H9 (cell line): ENCODE results near the gene KIR3DL1. TPM values are rescaled to one million over a fixed set of nuclear protein-coding genes. Genes with fewer than 3 reads are reported as not detected.
"Not testable (repeated sequence)": the region's sequence is repeated elsewhere in the genome, so short reads cannot be mapped to it uniquely, and the experiment has no call there.

ENCODE experiments used
- DNase-seq: peaks from one replicate; pipeline ENCODE4 v3.0.0-alpha.2; 2017
- H2AFZ ChIP-seq: one replicate; pipeline ENCODE4 v1.6.1; 2013; ENCODE audit warnings: mild to moderate bottlenecking, low read length, control low read depth, moderate library complexity
- H2AK5ac ChIP-seq: 2 replicates; pipeline ENCODE4 v1.6.1; 2013; ENCODE audit warnings: low read length, control low read depth, mixed read lengths; ENCODE audit not compliant: insufficient read length
- H2BK120ac ChIP-seq: one replicate; pipeline ENCODE4 v1.6.1; 2013; ENCODE audit warnings: low read depth, mild to moderate bottlenecking, low read length, control low read depth, inconsistent platforms; ENCODE audit not compliant: poor library complexity, severe bottlenecking
- H2BK12ac ChIP-seq: 2 replicates; pipeline ENCODE4 v1.6.1; 2013; ENCODE audit warnings: low read length, control low read depth, mixed read lengths, low read depth; ENCODE audit not compliant: insufficient read length
- H2BK15ac ChIP-seq: 2 replicates; pipeline ENCODE4 v1.6.1; 2013; ENCODE audit warnings: low read depth, low read length, control low read depth
- H2BK20ac ChIP-seq: one replicate; pipeline ENCODE4 v1.6.1; 2013; ENCODE audit warnings: low read depth, mild to moderate bottlenecking, low read length, control low read depth, inconsistent platforms; ENCODE audit not compliant: poor library complexity, severe bottlenecking
- H2BK5ac ChIP-seq: 2 replicates; pipeline ENCODE4 v1.6.1; 2013; ENCODE audit warnings: low read length, control low read depth, mixed read lengths; ENCODE audit not compliant: insufficient read length
- H3K14ac ChIP-seq: 2 replicates; pipeline ENCODE4 v1.6.1; 2013; ENCODE audit warnings: low read length, control low read depth; ENCODE audit not compliant: insufficient read depth
- H3K18ac ChIP-seq: 2 replicates; pipeline ENCODE4 v1.6.1; 2013; ENCODE audit warnings: low read depth, mild to moderate bottlenecking, mixed read lengths, low read length, control low read depth; ENCODE audit not compliant: insufficient read length
- H3K23ac ChIP-seq: 2 replicates; pipeline ENCODE4 v1.6.1; 2013; ENCODE audit warnings: low read length, control low read depth, mixed read lengths, low read depth; ENCODE audit not compliant: insufficient read length
- H3K23me2 ChIP-seq: 2 replicates; pipeline ENCODE4 v1.6.1; 2013; ENCODE audit warnings: low read depth, mild to moderate bottlenecking, mixed read lengths, low read length, control low read depth; ENCODE audit not compliant: insufficient read length, poor library complexity, severe bottlenecking
- H3K27ac ChIP-seq: 2 replicates; pipeline ENCODE4 v1.5.1; 2013; ENCODE audit warnings: low read length, control low read depth, mixed read lengths, low read depth; ENCODE audit not compliant: insufficient read length
- H3K27me3 ChIP-seq: 2 replicates; pipeline ENCODE4 v1.6.1; 2013; ENCODE audit warnings: low read length, control low read depth, inconsistent platforms; ENCODE audit not compliant: insufficient read depth
- H3K4ac ChIP-seq: 2 replicates; pipeline ENCODE4 v1.6.1; 2013; ENCODE audit warnings: low read depth, mild to moderate bottlenecking, control low read depth, inconsistent platforms, low read length, moderate library complexity
- H3K4me1 ChIP-seq: 2 replicates; pipeline ENCODE4 v1.6.1; 2013; ENCODE audit warnings: low read length, control low read depth, inconsistent platforms; ENCODE audit not compliant: insufficient read depth
- H3K4me2 ChIP-seq: 2 replicates; pipeline ENCODE4 v1.6.1; 2013; ENCODE audit warnings: low read length, control low read depth, mixed read lengths; ENCODE audit not compliant: insufficient read length, insufficient read depth
- H3K56ac ChIP-seq: 2 replicates; pipeline ENCODE4 v1.6.1; 2013; ENCODE audit warnings: low read depth, mild to moderate bottlenecking, mixed read lengths, low read length, control low read depth; ENCODE audit not compliant: insufficient read length
- H3K79me1 ChIP-seq: 2 replicates; pipeline ENCODE4 v1.6.1; 2013; ENCODE audit warnings: low read depth, mild to moderate bottlenecking, moderate library complexity, low read length, control low read depth, inconsistent platforms; ENCODE audit not compliant: insufficient read depth, poor library complexity, severe bottlenecking
- H3K79me2 ChIP-seq: 2 replicates; pipeline ENCODE4 v1.6.1; 2013; ENCODE audit warnings: low read length, control low read depth, inconsistent platforms; ENCODE audit not compliant: insufficient read depth
- H3K9ac ChIP-seq: 2 replicates; pipeline ENCODE4 v1.6.1; 2013; ENCODE audit warnings: low read length, control low read depth, mixed read lengths; ENCODE audit not compliant: insufficient read length; ENCODE audit errors: extremely low read depth
- H3K9me3 ChIP-seq: one replicate; pipeline ENCODE4 v1.6.1; 2013; ENCODE audit warnings: low read depth, low read length, inconsistent platforms; ENCODE audit not compliant: control insufficient read depth
- H3T11ph ChIP-seq: one replicate; pipeline ENCODE4 v1.6.1; 2013; ENCODE audit warnings: mild to moderate bottlenecking, low read length, control low read depth, inconsistent platforms
- H4K20me1 ChIP-seq: one replicate; pipeline ENCODE4 v1.6.1; 2013; ENCODE audit not compliant: control insufficient read depth, insufficient read length, insufficient read depth
- H4K5ac ChIP-seq: 2 replicates; pipeline ENCODE4 v1.6.1; 2013; ENCODE audit warnings: low read depth, mild to moderate bottlenecking, mixed read lengths, low read length, control low read depth; ENCODE audit not compliant: insufficient read length
- H4K8ac ChIP-seq: replicated peaks from 2 replicates; pipeline ENCODE4 v1.6.1; 2013; ENCODE audit warnings: low read length, control low read depth, mixed read lengths, low read depth; ENCODE audit not compliant: insufficient read length
- H4K91ac ChIP-seq: 2 replicates; pipeline ENCODE4 v1.6.1; 2013; ENCODE audit warnings: low read depth, mild to moderate bottlenecking, moderate library complexity, mixed read lengths, low read length, control low read depth; ENCODE audit not compliant: insufficient read length
- H3K27ac Mint-ChIP-seq, 3 experiments: 2 replicates in 2 of 3; 3 replicates in 1 of 3; pipeline ENCODE4 v1.8.0; 2020 to 2021; ENCODE audit warnings: mixed read lengths in 3 of 3, mild to moderate bottlenecking in 1 of 3, moderate library complexity in 1 of 3
- H3K27me3 Mint-ChIP-seq: 2 replicates; pipeline ENCODE4 v1.8.0; 2021; ENCODE audit warnings: low read depth, mild to moderate bottlenecking, moderate library complexity, mixed read lengths
- H3K36me3 Mint-ChIP-seq, 3 experiments: 2 replicates in 2 of 3; 3 replicates in 1 of 3; pipeline ENCODE4 v1.8.0; 2020 to 2021; ENCODE audit warnings: low read depth in 3 of 3, mixed read lengths in 3 of 3; ENCODE audit not compliant: insufficient read depth in 1 of 3
- H3K4me1 Mint-ChIP-seq, 2 experiments: 2 replicates each; pipeline ENCODE4 v1.8.0; 2020; ENCODE audit warnings: mixed read lengths in 2 of 2
- H3K4me3 Mint-ChIP-seq, 2 experiments: 2 replicates in 1 of 2; 3 replicates in 1 of 2; pipeline ENCODE4 v1.8.0; 2020 to 2021; ENCODE audit warnings: mild to moderate bottlenecking in 2 of 2, mixed read lengths in 2 of 2, moderate library complexity in 1 of 2
- H3K9me3 Mint-ChIP-seq, 2 experiments: 2 replicates in 1 of 2; 3 replicates in 1 of 2; pipeline ENCODE4 v1.8.0; 2020; ENCODE audit warnings: mild to moderate bottlenecking in 2 of 2, mixed read lengths in 2 of 2, moderate library complexity in 1 of 2
- WGBS: extraction: QIAGEN DNeasy Blood & Tissue Kit; methylation state at CpG from one replicate; pipeline ENCODE4 v1.1.7; 2013; ENCODE audit warnings: missing lambda C conversion rate, low lambda C conversion rate, mixed read lengths; ENCODE audit not compliant: insufficient read length; ENCODE audit errors: extremely low coverage; 5-methylcytosine and 5-hydroxymethylcytosine counted together
- total RNA-seq: library from RNA; stranded (reverse); gene quantifications from 2 replicates; pipeline ENCODE4 v1.2.1, GENCODE V29; 2021
- TF ChIP-seq, protein P1 (sequence below): fragments of 200-600 bp; sonication (generic); conservative IDR thresholded peaks from 3 replicates; pipeline ENCODE4 v1.8.0; 2021; ENCODE audit warnings: antibody characterized with exemption, mild to moderate bottlenecking

KIR3DL1 gene
- total RNA-seq, 1 experiment from 2014 or later = not detected

DNA sequence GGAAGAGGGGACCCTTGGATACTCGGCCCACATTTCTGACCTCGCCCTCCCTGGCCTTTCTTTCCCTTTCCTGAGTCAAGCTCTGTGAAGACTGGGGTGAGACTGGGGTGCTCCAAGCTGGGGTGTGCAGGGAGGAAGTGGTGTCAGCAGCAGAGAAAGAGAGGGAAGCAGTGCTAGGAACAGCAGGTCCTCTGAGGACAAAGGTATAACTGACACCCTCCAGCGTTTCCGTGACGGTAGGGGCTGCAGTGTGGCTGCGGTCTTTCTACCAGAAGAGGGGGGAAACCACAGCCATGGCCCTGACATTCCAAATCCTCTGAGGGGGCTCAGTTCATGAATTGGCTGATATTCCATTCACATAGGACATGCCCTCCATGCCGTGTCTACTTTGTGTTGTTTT, 35.1 kb downstream of the KIR3DL1 start:
- H3K27me3 ChIP-seq = no peaks in the 10 kb centered on the region; the same call in 1 of the 2 replicates

DNA sequence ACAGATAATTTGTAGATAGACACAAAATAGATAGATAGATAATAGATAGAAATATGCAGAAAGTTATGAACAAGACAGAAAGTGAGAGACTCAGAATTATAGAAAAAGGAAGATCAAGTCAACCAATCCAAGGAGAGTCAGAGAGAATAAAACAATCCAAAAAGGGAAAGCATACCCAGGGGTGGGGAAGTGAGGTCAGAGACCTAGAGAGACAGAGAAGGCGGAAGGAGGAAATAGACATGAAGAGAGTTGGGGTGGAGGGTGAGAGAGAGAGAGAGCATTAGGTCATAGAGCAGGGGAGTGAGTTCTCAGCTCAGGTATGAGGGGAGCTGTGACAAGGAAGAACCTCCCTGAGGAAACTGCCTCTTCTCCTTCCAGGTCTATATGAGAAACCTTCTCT, 39.0 kb downstream of the KIR3DL1 start:
- not testable (repeated sequence) for H2BK20ac ChIP-seq, H3K14ac ChIP-seq, H3K56ac ChIP-seq, H3T11ph ChIP-seq, H3K4me3 Mint-ChIP-seq, H4K91ac ChIP-seq, H2BK15ac ChIP-seq, H3K4ac ChIP-seq, H3K4me1 ChIP-seq, H2AK5ac ChIP-seq, H3K9ac ChIP-seq, H3K27me3 ChIP-seq, H3K23me2 ChIP-seq, H2BK120ac ChIP-seq, H4K20me1 ChIP-seq, H2AFZ ChIP-seq, H3K27me3 Mint-ChIP-seq, H2BK5ac ChIP-seq, H3K79me1 ChIP-seq, H4K8ac ChIP-seq, H3K4me2 ChIP-seq, H3K27ac Mint-ChIP-seq, H3K27ac ChIP-seq, DNase-seq, H3K4me1 Mint-ChIP-seq, H3K23ac ChIP-seq, H3K79me2 ChIP-seq, H3K18ac ChIP-seq, H2BK12ac ChIP-seq, H4K5ac ChIP-seq
- Mint-ChIP-seq H3K36me3 (peaks cover 16 to 35% (median 18%) of the 10 kb centered on the region in 3 experiments; a peak in 6 of 7 replicates), H3K9me3 (peaks cover 90 to 97% of the 10 kb centered on the region in 2 experiments)
- no CpG with 5 or more reads among the region's 1 CpG for WGBS
- peaks cover 49% of the 10 kb centered on the region for H3K9me3 ChIP-seq

More for the DNA sequence above, 35.1 kb downstream of the KIR3DL1 start:
- H3K4me2 ChIP-seq = no peak overlapping the region
- H3K9me3 Mint-ChIP-seq = peaks cover 95 to 96% of the 10 kb centered on the region in 2 experiments
- no peak overlapping the region for H3K4me3 Mint-ChIP-seq
- WGBS = no CpG with 5 or more reads among the region's 7 CpGs
- peaks cover 17% of the 10 kb centered on the region for H3K27me3 Mint-ChIP-seq
- H3K27ac Mint-ChIP-seq = no peak overlapping the region
- H2BK120ac ChIP-seq = no peak overlapping the region
- H3K79me2 ChIP-seq = no peaks in the 10 kb centered on the region
- H2AFZ ChIP-seq = no peak overlapping the region
- peaks cover 63% of the 10 kb centered on the region for H3K9me3 ChIP-seq
- H2BK20ac ChIP-seq = no peak overlapping the region
- no peak overlapping the region for H3K56ac ChIP-seq
- no peak overlapping the region for H4K8ac ChIP-seq
- no peak overlapping the region for H4K91ac ChIP-seq
- H3K79me1 ChIP-seq = no peaks in the 10 kb centered on the region
- H3T11ph ChIP-seq = no peak overlapping the region
- H3K36me3 Mint-ChIP-seq = peaks cover 13 to 55% (median 15%) of the 10 kb centered on the region in 3 experiments; a peak in 6 of 7 replicates
- no peak overlapping the region for H3K14ac ChIP-seq
- no peak overlapping the region for H3K23ac ChIP-seq
- H2BK12ac ChIP-seq = no peak overlapping the region
- no peak overlapping the region for H3K4ac ChIP-seq
- H3K18ac ChIP-seq = no peak overlapping the region
- no peaks in the 10 kb centered on the region for H3K4me1 Mint-ChIP-seq
- no peak overlapping the region for H3K27ac ChIP-seq
- no peak for DNase-seq
- no peak overlapping the region for H2AK5ac ChIP-seq
- H2BK5ac ChIP-seq = no peak overlapping the region
- no peak overlapping the region for H4K5ac ChIP-seq
- no peak overlapping the region for H2BK15ac ChIP-seq
- H3K23me2 ChIP-seq = no peaks in the 10 kb centered on the region
- TF ChIP-seq, protein P1, sequence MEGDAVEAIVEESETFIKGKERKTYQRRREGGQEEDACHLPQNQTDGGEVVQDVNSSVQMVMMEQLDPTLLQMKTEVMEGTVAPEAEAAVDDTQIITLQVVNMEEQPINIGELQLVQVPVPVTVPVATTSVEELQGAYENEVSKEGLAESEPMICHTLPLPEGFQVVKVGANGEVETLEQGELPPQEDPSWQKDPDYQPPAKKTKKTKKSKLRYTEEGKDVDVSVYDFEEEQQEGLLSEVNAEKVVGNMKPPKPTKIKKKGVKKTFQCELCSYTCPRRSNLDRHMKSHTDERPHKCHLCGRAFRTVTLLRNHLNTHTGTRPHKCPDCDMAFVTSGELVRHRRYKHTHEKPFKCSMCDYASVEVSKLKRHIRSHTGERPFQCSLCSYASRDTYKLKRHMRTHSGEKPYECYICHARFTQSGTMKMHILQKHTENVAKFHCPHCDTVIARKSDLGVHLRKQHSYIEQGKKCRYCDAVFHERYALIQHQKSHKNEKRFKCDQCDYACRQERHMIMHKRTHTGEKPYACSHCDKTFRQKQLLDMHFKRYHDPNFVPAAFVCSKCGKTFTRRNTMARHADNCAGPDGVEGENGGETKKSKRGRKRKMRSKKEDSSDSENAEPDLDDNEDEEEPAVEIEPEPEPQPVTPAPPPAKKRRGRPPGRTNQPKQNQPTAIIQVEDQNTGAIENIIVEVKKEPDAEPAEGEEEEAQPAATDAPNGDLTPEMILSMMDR = no peak
- no peaks in the 10 kb centered on the region for H3K4me1 ChIP-seq
- H4K20me1 ChIP-seq = no peaks in the 10 kb centered on the region
- no peak overlapping the region for H3K9ac ChIP-seq
